Measurements from ENCODE around the gene ITGB3.

DNA sequence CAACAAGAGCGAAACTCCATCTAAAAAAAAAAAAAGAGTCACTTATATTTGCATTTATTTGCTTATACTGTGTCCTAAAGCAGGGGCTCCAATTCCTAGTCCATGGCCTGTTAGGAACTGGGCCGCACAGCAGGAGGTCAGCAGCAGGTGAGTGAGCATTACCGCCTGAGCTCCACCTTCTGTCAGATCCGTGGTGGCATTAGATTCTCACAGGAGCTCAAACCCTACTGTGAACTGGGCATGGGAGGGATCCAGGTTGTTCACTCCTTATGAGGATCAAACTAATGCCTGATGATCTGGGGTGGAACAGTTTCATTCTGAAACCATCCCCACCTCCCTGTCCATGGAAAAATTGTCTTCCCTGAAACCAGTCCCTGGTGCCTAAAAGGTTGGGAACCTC, 24.9 kb downstream of the ITGB3 start:
- TF ChIP-seq POLR2A (IDR thresholded peaks at IDR 0.05; ENCODE audit: low read depth, low read length) (no peak), POLR2AphosphoS5 (IDR thresholded peaks at IDR 0.05; ENCODE audit: low read depth, low read length) (no peak), TAF1 (IDR thresholded peaks at IDR 0.05; ENCODE audit: low read depth, low read length) (no peak)

Data from GM12891 (cell line).